ENCODE measurements around the gene PLXNA4.

DNA sequence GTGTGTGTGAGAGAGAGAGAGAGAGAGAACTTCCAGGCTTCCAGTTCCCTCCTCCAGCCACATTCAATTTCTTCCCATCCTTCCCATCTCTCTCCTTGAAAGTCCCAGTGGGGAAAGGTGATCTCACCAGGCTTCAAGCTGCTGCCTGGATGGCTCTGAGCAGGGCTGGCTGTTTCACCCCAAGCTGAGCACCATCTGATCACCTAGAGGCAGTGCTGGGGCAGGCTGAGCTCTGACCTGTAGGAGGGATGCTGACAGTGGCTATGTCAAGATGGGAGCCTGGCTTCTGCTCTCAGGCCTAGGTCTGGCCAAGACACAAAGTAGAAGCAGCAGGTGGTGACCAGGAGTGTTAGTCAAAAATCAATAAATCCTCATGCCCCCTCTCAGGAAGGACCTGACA is 370.8 kb downstream of the PLXNA4 start:
- no peak for TF ChIP-seq CTCF (IDR thresholded peaks at IDR 0.05)
- no peak for TF ChIP-seq ESRRA (CRISPR knock-in tag; IDR thresholded peaks at IDR 0.05; ENCODE audit: borderline replicate concordance)
- TF ChIP-seq SP1 (CRISPR knock-in tag; conservative IDR thresholded peaks at IDR 0.05): no peak
- TF ChIP-seq, protein P1, sequence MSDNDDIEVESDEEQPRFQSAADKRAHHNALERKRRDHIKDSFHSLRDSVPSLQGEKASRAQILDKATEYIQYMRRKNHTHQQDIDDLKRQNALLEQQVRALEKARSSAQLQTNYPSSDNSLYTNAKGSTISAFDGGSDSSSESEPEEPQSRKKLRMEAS (CRISPR knock-in tag; IDR thresholded peaks at IDR 0.05): no peak
- no peak for TF ChIP-seq ZBTB43 (CRISPR knock-in tag; IDR thresholded peaks at IDR 0.05)
- TF ChIP-seq, protein P2, sequence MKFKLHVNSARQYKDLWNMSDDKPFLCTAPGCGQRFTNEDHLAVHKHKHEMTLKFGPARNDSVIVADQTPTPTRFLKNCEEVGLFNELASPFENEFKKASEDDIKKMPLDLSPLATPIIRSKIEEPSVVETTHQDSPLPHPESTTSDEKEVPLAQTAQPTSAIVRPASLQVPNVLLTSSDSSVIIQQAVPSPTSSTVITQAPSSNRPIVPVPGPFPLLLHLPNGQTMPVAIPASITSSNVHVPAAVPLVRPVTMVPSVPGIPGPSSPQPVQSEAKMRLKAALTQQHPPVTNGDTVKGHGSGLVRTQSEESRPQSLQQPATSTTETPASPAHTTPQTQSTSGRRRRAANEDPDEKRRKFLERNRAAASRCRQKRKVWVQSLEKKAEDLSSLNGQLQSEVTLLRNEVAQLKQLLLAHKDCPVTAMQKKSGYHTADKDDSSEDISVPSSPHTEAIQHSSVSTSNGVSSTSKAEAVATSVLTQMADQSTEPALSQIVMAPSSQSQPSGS (CRISPR knock-in tag; IDR thresholded peaks at IDR 0.05; ENCODE audit: borderline replicate concordance, low read depth): no peak
- no peak for TF ChIP-seq ZNF396 (CRISPR knock-in tag; IDR thresholded peaks at IDR 0.05; ENCODE audit: borderline replicate concordance)
- no peak for TF ChIP-seq FOXK1 (CRISPR knock-in tag; IDR thresholded peaks at IDR 0.05)
- no peak for TF ChIP-seq STAT6 (CRISPR knock-in tag; conservative IDR thresholded peaks at IDR 0.05; ENCODE audit: low read depth)
- no peak for TF ChIP-seq CBFB (CRISPR knock-in tag; IDR thresholded peaks at IDR 0.05; ENCODE audit: low read depth)
- TF ChIP-seq ZNF423 (CRISPR knock-in tag; IDR thresholded peaks at IDR 0.05): no peak
- TF ChIP-seq NR2C2 (CRISPR knock-in tag; IDR thresholded peaks at IDR 0.05): no peak
- TF ChIP-seq, protein P3, sequence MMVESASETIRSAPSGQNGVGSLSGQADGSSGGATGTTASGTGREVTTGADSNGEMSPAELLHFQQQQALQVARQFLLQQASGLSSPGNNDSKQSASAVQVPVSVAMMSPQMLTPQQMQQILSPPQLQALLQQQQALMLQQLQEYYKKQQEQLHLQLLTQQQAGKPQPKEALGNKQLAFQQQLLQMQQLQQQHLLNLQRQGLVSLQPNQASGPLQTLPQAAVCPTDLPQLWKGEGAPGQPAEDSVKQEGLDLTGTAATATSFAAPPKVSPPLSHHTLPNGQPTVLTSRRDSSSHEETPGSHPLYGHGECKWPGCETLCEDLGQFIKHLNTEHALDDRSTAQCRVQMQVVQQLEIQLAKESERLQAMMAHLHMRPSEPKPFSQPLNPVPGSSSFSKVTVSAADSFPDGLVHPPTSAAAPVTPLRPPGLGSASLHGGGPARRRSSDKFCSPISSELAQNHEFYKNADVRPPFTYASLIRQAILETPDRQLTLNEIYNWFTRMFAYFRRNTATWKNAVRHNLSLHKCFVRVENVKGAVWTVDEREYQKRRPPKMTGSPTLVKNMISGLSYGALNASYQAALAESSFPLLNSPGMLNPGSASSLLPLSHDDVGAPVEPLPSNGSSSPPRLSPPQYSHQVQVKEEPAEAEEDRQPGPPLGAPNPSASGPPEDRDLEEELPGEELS (CRISPR knock-in tag; IDR thresholded peaks at IDR 0.05): no peak
- no peak for TF ChIP-seq NFATC4 (CRISPR knock-in tag; IDR thresholded peaks at IDR 0.05)

Data from WTC11 (cell line).